IMR-90 (cell line): ENCODE results near the gene TBC1D3D. TPM values are rescaled to one million over a fixed set of nuclear protein-coding genes. Genes with fewer than 3 reads are reported as not detected.

Source experiments
- polyA plus RNA-seq, 3 experiments: library from polyadenylated mRNA; depleted of rRNA; stranded (reverse); fragments of >200 nt; gene quantifications; 2 replicates each; pipeline ENCODE4 v1.2.3, GENCODE V29; 2012; ENCODE audit warnings: low replicate concordance in 1 of 3
- total RNA-seq: library from RNA; depleted of rRNA; stranded (reverse); fragments of >200 nt; gene quantifications from 2 replicates; pipeline ENCODE4 v1.2.3, GENCODE V29; 2012; rRNA removed

TBC1D3D gene
- total and polyA plus RNA-seq, 2 of the 4 experiments (the other 2 are of a cell fraction), result not detected

Other genes with a start within 250 kb of the TBC1D3D start
- not detected in 2 replicates for gene TBC1D3K, start 79.6 kb upstream of the TBC1D3D start, total RNA-seq
- gene TBC1D3K, start 79.6 kb upstream of the TBC1D3D start, polyA plus RNA-seq (2012; rRNA removed), result not detected in 2 replicates
- 0.28 and 0.36 TPM in 2 replicates for gene TBC1D3L, start 14.9 kb upstream of the TBC1D3D start, total RNA-seq
- 6.2 TPM in 2 replicates for gene TBC1D3L, start 14.9 kb upstream of the TBC1D3D start, polyA plus RNA-seq (2012; rRNA removed)
- not detected in 2 replicates for gene TBC1D3C, start 64.7 kb downstream of the TBC1D3D start, total RNA-seq
- 0.04 TPM in 1 of 2 replicates, not detected in the other for gene TBC1D3C, start 64.7 kb downstream of the TBC1D3D start, polyA plus RNA-seq (2012; rRNA removed)
- gene TBC1D3E, start 124.0 kb downstream of the TBC1D3D start, total RNA-seq, result not detected in 2 replicates
- gene TBC1D3E, start 124.0 kb downstream of the TBC1D3D start, polyA plus RNA-seq (2012; rRNA removed), result not detected in 2 replicates
- gene TBC1D3, start 188.6 kb downstream of the TBC1D3D start, total RNA-seq, result not detected in 2 replicates
- not detected in 2 replicates for gene TBC1D3, start 188.6 kb downstream of the TBC1D3D start, polyA plus RNA-seq (2012; rRNA removed)